HG03060 (cell line): Measurements from ENCODE around the gene LYRM1.
"Not testable (repeated sequence)": the region's sequence is repeated elsewhere in the genome, so short reads cannot be mapped to it uniquely, and the experiment has no call there.

Experiments used
- ATAC-seq: cut with Tn5 transposase; IDR thresholded peaks from one replicate; pipeline ENCODE4 v1.9.1; 2021; ENCODE audit warnings: low read depth, moderate number of reproducible peaks; ENCODE audit not compliant: unreplicated experiment

The LYRM1 gene

DNA sequence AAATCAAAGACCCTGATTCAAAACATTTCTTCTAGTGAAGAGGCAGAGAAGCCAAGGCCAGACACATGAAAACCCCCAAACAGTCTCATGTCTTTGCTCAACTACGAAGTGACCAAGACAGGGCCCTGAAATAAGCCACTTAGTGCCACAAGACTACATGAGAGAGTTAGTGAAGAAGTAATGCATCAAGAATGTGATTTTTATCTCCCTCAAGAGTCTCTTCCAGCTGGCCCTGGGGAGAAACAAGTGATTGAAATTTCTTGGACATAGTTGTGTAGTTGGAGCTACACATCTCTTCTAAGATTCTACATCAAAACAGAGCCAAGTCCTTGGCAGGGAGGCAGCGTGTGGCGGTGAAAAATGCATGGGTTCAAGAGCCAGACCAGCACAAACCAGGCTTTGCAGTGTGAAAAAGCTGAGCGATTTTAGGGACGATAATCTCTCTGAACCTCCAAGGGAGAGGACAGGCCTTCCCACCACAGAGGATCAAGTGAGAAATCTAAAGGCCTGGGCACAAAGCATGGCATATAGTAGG lies 30.6 kb downstream of the LYRM1 start:
- no peak for ATAC-seq

- no peak for ATAC-seq
These were observed 33.0 kb downstream of the LYRM1 start for GRCh38 chr16:20933589-20933988.

GRCh38 chr16:20937736-20938135 lies 37.2 kb downstream of the LYRM1 start:
- ATAC-seq, result no peak

DNA sequence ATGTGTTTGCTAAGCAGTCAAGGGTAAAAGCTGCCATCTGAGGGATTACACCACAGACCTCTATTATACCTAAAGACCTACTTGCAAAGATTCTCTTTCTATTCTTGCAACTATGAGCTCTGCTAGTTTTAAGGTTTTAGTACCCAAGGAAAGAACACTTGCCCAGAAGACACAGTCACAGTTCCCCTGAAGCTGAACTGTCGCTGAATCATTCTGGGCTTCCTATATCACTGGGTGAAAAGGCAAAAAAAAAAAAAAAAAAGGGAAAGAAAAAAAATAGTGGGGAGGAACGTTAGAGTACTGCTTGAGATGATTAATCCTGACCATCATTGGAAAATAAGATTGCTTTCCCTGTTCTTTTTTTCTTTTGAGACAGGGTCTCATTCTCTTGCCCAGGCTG lies 37.9 kb downstream of the LYRM1 start:
- no peak for ATAC-seq

DNA sequence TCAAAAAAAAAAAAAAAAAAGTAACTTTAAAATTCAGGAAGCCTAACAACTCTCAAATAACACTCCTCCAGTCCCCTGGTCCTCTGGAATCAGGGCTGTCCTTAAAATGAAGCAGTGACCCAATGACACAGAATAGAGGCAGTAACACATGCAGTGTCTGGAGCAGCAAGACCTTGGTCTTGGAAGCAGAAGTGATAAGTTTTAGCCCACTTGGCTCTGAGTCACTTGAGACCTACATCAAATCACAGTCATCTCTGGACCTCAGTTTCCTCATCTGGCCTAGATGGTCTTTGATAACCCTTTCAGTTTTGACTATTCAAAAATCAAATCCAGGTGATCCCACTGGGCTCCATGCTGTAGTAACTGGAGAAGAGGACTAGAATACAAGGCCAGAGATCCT lies 39.0 kb downstream of the LYRM1 start:
- no peak for ATAC-seq

DNA sequence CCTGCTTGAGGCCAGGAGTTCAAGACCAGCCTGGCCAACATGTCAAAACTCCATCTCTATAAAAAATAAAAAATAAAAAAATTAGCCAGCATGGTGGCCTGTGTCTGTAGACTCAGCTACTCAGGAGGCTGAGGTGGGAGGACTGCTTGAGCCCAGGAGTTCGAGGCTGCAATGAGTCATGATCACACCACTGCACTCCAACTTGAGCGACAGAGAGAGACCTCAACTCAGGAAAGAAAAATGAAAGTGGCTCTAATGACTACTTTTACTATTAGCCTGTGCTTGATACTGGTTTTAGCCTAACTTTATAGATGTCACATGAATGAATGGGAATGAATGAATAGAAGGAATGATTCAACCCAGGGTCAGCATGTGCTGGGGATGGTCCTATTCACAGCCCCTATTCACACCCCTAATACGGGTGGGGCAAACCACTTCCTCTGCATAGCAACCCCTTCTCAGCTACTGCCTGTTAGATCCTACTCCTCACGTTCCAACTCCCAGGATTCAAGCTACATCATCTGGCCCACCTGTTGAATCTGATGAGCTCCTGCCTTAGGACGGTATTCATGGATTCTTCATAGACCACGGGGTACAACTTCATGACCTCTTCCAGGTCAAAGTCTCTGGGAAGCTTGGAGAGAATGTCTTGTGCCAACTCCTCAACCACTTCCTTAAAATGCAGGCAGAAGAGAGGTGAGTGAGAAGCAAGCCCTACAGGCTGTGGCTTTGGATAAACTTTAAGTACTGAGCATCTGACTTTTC lies 40.5 kb downstream of the LYRM1 start:
- no peak for ATAC-seq

DNA sequence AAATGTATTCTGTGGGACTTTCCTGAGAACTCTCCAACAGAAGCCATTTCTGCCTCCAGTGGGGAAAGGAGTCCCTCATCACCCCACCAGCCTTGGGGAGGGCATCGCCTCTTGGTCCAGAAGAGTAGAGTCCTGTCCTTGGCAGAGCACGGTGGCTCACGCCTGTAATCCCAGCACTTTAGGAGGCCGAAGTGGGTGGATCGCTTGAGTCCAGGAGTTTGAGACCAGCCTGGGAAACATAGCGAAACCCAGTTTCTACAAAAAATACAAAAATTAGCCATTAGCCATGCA lies 41.0 kb downstream of the LYRM1 start:
- ATAC-seq, result no peak

- ATAC-seq, result no peak
These were observed 41.7 kb downstream of the LYRM1 start for GRCh38 chr16:20942256-20942655.

- ATAC-seq, result no peak
These were observed 44.4 kb downstream of the LYRM1 start for GRCh38 chr16:20944861-20945574.

DNA sequence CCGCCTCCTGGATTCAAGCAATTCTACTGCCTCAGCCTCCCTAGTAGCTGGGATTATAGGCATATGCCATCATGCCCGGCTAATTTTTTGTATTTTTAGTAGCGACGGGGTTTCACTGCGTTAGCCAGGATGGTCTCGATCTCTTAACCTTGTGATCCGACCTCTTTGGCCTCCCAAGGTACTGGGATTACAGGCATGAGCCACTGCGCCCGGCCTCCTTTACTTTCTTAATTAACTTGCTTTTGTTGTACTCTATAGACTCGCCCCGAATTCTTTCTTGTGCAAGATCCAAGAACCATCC lies 45.0 kb downstream of the LYRM1 start:
- not testable (repeated sequence) for ATAC-seq

- ATAC-seq, result no peak
These were observed 45.6 kb downstream of the LYRM1 start for GRCh38 chr16:20946015-20946629.

GRCh38 chr16:20948444-20948843 lies 47.9 kb downstream of the LYRM1 start:
- ATAC-seq, result no peak

DNA sequence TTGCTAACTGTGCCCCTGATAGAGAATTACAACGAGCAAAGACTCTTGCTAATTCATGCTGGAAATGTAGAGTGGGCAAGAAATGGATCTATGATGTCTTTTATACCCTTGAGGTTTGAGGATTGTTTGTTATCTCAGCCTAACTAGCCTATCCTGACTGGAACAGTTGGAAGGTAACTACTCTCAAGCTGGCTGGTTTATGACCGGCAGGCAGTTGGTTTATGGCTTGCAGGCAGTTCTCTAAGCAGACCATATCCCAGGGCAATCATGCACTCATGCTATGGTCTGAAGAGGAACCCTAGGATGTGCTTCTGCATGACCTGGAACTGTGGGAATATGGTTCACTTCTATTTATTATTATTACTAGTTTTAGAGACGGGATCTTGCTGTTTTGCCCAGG lies 49.1 kb downstream of the LYRM1 start:
- ATAC-seq, result no peak

DNA sequence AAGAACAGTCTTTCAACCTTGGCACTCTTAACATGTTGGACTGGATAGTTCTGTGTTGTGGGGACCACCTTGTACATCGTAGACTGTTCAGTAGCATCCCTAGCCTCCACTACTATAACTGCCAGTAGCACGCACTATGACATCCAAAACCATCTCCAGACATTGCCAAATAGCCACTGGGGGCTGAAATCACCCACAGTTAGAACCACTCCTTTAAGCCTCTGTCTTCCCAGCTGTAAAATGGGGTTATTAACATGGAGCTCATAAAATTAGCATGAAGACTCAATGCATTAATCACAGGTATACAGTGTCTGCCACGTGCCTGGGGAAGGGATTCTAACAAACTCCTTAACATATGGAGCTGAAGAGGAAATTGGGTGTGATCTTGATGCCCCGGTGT lies 49.7 kb downstream of the LYRM1 start:
- ATAC-seq, result no peak

GRCh38 chr16:20952139-20952920 lies 51.8 kb downstream of the LYRM1 start:
- ATAC-seq, result no peak

GRCh38 chr16:20954574-20954973 lies 54.0 kb downstream of the LYRM1 start:
- ATAC-seq, result no peak

- ATAC-seq, result no peak
These were observed 55.7 kb downstream of the LYRM1 start for GRCh38 chr16:20956319-20956718.

- ATAC-seq, result no peak
These were observed 56.6 kb downstream of the LYRM1 start for GRCh38 chr16:20957153-20957552.

DNA sequence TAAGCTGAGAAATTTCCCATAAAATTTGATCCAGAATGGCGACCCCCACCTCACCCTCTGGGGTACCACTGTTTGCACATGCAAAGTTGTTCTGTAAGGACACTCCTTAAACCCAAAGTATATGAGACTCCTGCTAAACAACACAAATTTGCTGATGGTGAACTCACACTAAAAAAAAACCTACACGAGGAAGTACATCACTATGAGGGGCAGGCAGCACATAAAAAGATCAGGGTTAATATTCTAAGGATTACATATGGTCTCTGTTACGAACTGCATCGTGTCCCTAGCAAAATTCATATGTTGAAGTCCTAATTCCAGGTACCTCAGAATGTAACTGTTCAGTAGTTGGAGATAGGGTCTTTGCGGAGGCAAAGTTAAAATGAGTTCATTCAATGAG lies 60.3 kb downstream of the LYRM1 start:
- ATAC-seq, result no peak

DNA sequence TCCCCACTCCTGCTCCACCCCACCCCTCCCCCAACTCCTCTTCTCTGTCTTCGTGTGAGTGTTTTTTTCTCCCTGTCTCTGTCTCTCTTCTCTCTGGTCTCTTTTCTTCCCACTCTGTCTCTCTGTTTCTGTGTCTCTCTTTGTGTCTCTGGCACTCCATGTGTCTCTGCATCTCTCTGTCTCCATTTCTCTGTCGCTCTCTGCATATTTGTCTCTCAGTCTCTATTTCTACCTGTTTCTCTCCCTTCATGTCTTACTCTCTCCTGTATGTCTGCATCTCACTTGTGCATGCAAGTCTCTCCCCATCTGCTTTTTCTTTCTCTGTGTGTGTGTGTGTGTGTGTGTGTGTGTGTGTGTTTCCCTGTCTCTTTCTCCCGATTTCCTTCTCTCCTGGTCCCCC lies 68.2 kb downstream of the LYRM1 start:
- no peak for ATAC-seq

- no peak for ATAC-seq
These were observed 68.8 kb downstream of the LYRM1 start for GRCh38 chr16:20969386-20969785.
